ENCODE results near the gene ATF6B.
"Not testable (repeated sequence)": the region's sequence is repeated elsewhere in the genome, so short reads cannot be mapped to it uniquely, and the experiment has no call there.

Gene ATF6B

DNA sequence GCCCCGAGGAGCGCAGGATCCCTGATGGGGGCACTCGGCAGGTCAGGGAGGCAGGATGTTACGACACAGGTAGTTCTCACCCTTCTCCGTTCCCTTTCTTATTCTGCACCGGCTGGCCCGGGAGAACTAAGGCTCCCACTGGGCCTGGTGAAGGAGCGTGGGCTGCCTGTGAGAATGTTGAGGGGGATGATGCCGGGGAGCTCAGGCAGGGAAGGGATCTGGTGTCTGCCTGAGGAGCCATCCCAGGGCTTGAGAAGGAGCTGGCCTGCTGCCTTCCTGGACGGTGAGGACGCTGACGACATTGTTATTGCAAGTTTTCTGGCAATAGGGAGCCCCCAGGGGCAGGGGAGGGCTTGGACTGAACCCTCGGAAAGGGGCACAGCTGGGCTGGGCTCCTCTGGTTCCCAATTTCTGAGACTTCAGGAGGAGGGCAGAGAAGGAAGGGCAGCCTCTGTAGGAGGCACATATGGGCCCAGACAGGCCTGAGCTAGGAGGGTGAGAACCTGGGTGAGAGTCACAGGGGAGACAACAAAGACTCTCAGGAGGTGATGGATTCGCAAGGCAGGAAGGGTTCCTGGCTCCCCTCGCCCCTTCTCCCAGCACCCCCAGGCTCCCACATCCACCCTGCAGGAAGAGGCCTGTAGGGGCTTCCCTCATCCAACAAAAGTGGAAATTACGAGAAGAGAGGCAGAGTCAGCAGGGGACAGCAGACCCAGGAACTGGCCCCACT lies 57.1 kb downstream of the ATF6B start:
- no peak for TF ChIP-seq EZH2phosphoT487 (IDR thresholded peaks at IDR 0.05; ENCODE audit: low read depth)
- TF ChIP-seq, protein P1, sequence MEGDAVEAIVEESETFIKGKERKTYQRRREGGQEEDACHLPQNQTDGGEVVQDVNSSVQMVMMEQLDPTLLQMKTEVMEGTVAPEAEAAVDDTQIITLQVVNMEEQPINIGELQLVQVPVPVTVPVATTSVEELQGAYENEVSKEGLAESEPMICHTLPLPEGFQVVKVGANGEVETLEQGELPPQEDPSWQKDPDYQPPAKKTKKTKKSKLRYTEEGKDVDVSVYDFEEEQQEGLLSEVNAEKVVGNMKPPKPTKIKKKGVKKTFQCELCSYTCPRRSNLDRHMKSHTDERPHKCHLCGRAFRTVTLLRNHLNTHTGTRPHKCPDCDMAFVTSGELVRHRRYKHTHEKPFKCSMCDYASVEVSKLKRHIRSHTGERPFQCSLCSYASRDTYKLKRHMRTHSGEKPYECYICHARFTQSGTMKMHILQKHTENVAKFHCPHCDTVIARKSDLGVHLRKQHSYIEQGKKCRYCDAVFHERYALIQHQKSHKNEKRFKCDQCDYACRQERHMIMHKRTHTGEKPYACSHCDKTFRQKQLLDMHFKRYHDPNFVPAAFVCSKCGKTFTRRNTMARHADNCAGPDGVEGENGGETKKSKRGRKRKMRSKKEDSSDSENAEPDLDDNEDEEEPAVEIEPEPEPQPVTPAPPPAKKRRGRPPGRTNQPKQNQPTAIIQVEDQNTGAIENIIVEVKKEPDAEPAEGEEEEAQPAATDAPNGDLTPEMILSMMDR (IDR thresholded peaks at IDR 0.05; ENCODE audit: low read depth, low read length), result no peak
- no peaks in the 10 kb centered on the region for H3K4me1 ChIP-seq (ENCODE audit: low read length)
- no peaks in the 10 kb centered on the region for H3K36me3 ChIP-seq (replicated peaks; ENCODE audit: low read depth, low read length)
- no peaks in the 10 kb centered on the region for H4K20me1 ChIP-seq (ENCODE audit: insufficient read depth, low read length)
- no peak overlapping the region for H2AFZ ChIP-seq (ENCODE audit: low read depth, low read length)
- H3K4me2 ChIP-seq (ENCODE audit: low read length), result no peak overlapping the region
- no peaks in the 10 kb centered on the region for H3K79me2 ChIP-seq (ENCODE audit: low read length)
- H3K9ac ChIP-seq (ENCODE audit: low read length), result no peak overlapping the region
- no peak overlapping the region for H3K27ac ChIP-seq (ENCODE audit: low read length)
- H3K27me3 ChIP-seq (ENCODE audit: low read depth, low read length), result peaks cover 3% of the 10 kb centered on the region; the same call in 1 of the 2 replicates
- no peak overlapping the region for H3K4me3 ChIP-seq (ENCODE audit: low read length)
- H3K9me3 ChIP-seq (ENCODE audit: insufficient read depth, low read length), result no peaks in the 10 kb centered on the region

DNA sequence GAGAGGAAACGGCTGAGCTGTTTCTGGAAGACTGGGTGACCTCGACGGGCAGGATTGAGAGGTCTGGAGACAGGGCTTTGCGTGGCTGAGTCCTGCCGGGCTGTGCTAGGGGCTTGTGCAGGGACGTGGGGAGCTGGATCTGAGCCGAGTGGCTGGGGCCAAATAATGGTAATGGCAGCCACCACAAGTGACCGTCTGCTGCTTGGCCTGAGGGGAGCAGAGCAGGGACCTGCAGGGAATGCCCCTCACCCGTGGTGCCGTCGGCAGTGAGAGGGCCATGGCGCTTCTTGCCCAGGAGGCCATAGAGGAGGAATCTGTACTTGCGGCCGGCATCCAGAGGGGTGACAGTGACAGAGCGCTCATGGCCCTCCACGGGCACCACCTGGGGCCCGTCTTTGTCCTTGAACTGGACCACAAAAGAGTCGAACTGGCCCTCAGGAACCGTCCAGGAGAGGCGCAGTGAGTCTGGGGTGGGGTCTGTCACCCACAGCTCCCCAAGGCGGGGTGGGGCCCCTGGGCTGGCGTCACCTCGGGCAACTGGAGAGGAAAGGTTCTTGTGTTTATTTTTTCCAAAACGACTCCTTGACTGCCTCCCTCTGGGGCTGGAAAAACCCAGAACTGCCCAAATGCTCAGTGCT lies 58.0 kb downstream of the ATF6B start:
- Histone ChIP-seq H4K20me1 (ENCODE audit: insufficient read depth, low read length) (no peaks in the 10 kb centered on the region), H3K9me3 (ENCODE audit: insufficient read depth, low read length) (no peaks in the 10 kb centered on the region), H3K9ac (ENCODE audit: low read length) (no peak overlapping the region), H3K4me1 (ENCODE audit: low read length) (no peaks in the 10 kb centered on the region), H3K36me3 (replicated peaks; ENCODE audit: low read depth, low read length) (no peaks in the 10 kb centered on the region), H3K79me2 (ENCODE audit: low read length) (no peaks in the 10 kb centered on the region), H3K27me3 (ENCODE audit: low read depth, low read length) (no peaks in the 10 kb centered on the region), H2AFZ (ENCODE audit: low read depth, low read length) (no peak overlapping the region), H3K4me2 (ENCODE audit: low read length) (no peak overlapping the region), H3K4me3 (ENCODE audit: low read length) (no peak overlapping the region), H3K27ac (ENCODE audit: low read length) (no peak overlapping the region)
- TF ChIP-seq, protein P1 (IDR thresholded peaks at IDR 0.05; ENCODE audit: low read depth, low read length), result no peak
- TF ChIP-seq EZH2phosphoT487 (IDR thresholded peaks at IDR 0.05; ENCODE audit: low read depth), result no peak

DNA sequence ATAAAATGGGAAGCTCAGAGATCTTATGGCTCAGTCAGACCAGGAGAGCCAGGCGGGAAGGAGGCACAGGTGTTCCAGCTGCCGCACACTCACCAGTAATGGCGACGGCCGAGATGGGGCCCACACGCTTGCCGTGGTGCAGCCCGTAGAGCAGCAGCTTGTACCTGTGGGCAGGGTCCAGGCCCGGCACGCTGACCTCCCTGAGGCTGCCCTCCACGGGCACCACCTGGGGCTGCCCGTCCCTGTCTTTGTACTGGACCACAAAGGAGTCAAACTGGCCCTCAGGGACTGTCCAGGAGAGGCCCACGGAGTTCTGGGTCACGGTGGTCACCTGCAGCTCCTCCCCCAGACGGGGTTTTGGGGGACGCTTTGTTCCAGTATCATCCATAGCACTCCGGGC lies 58.6 kb downstream of the ATF6B start:
- TF ChIP-seq, protein P1 (IDR thresholded peaks at IDR 0.05; ENCODE audit: low read depth, low read length), result no peak
- TF ChIP-seq EZH2phosphoT487 (IDR thresholded peaks at IDR 0.05; ENCODE audit: low read depth), result no peak
- no peak overlapping the region for H2AFZ ChIP-seq (ENCODE audit: low read depth, low read length)
- no peak overlapping the region for H3K9ac ChIP-seq (ENCODE audit: low read length)
- no peaks in the 10 kb centered on the region for H3K9me3 ChIP-seq (ENCODE audit: insufficient read depth, low read length)
- H3K4me1 ChIP-seq (ENCODE audit: low read length), result no peaks in the 10 kb centered on the region
- H3K79me2 ChIP-seq (ENCODE audit: low read length), result no peaks in the 10 kb centered on the region
- no peak overlapping the region for H3K4me3 ChIP-seq (ENCODE audit: low read length)
- no peaks in the 10 kb centered on the region for H3K27me3 ChIP-seq (ENCODE audit: low read depth, low read length)
- no peak overlapping the region for H3K27ac ChIP-seq (ENCODE audit: low read length)
- H3K36me3 ChIP-seq (replicated peaks; ENCODE audit: low read depth, low read length), result no peaks in the 10 kb centered on the region
- H3K4me2 ChIP-seq (ENCODE audit: low read length), result no peak overlapping the region
- no peaks in the 10 kb centered on the region for H4K20me1 ChIP-seq (ENCODE audit: insufficient read depth, low read length)

DNA sequence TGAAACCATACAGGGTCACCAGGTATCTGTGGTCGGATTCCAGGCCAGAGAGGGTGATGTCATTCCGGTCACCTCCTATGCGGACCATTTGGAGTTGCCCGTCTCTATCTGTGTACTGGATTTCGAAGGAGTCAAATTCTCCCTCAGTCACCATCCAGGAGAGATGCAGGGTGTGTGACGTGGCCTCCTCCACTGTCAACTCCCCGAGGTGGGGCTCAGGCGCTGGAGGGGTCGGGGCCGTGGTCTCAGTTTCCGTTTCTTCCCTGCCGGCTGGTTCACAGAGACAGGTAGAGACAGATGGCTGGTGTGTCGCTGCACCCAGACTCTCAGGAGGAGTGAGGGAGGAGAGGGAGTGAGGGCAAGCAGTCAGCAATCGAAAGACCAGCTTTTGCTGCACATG lies 59.2 kb downstream of the ATF6B start:
- H3K79me2 ChIP-seq (ENCODE audit: low read length), result no peaks in the 10 kb centered on the region
- no peak overlapping the region for H3K9ac ChIP-seq (ENCODE audit: low read length)
- H3K4me3 ChIP-seq (ENCODE audit: low read length), result no peak overlapping the region
- no peaks in the 10 kb centered on the region for H3K36me3 ChIP-seq (replicated peaks; ENCODE audit: low read depth, low read length)
- H3K4me2 ChIP-seq (ENCODE audit: low read length), result no peak overlapping the region
- H3K27ac ChIP-seq (ENCODE audit: low read length), result no peak overlapping the region
- H3K9me3 ChIP-seq (ENCODE audit: insufficient read depth, low read length), result no peaks in the 10 kb centered on the region
- no peak for TF ChIP-seq EZH2phosphoT487 (IDR thresholded peaks at IDR 0.05; ENCODE audit: low read depth)
- TF ChIP-seq, protein P1 (IDR thresholded peaks at IDR 0.05; ENCODE audit: low read depth, low read length), result no peak
- H2AFZ ChIP-seq (ENCODE audit: low read depth, low read length), result no peak overlapping the region
- no peaks in the 10 kb centered on the region for H3K27me3 ChIP-seq (ENCODE audit: low read depth, low read length)
- H3K4me1 ChIP-seq (ENCODE audit: low read length), result no peaks in the 10 kb centered on the region
- no peaks in the 10 kb centered on the region for H4K20me1 ChIP-seq (ENCODE audit: insufficient read depth, low read length)

DNA sequence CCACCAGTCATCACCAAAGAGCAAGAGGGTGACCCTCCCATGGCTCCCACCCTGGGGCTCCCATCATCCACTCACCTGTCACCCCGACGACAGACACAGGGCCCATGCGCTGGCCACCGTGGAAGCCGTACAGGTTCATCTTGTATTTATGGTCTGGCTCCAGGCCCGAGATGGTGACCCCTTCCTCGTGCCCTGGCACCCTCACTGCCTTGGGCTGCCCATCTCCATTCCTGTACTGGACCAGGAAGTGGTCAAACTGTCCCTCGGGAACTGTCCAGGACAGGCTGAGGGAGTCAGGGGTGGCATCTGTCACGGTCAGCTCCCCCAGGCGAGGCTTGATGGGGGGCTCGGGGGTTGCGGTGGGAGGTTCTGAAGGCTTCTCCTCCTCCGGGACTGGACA lies 59.7 kb downstream of the ATF6B start:
- H4K20me1 ChIP-seq (ENCODE audit: insufficient read depth, low read length); H3K4me2 ChIP-seq (ENCODE audit: low read length); H3K27me3 ChIP-seq (ENCODE audit: low read depth, low read length); H3K27ac ChIP-seq (ENCODE audit: low read length); H3K79me2 ChIP-seq (ENCODE audit: low read length); H3K9ac ChIP-seq (ENCODE audit: low read length); H3K4me1 ChIP-seq (ENCODE audit: low read length); H3K36me3 ChIP-seq (replicated peaks; ENCODE audit: low read depth, low read length); H2AFZ ChIP-seq (ENCODE audit: low read depth, low read length); H3K4me3 ChIP-seq (ENCODE audit: low read length); H3K9me3 ChIP-seq (ENCODE audit: insufficient read depth, low read length): not testable (repeated sequence)

DNA sequence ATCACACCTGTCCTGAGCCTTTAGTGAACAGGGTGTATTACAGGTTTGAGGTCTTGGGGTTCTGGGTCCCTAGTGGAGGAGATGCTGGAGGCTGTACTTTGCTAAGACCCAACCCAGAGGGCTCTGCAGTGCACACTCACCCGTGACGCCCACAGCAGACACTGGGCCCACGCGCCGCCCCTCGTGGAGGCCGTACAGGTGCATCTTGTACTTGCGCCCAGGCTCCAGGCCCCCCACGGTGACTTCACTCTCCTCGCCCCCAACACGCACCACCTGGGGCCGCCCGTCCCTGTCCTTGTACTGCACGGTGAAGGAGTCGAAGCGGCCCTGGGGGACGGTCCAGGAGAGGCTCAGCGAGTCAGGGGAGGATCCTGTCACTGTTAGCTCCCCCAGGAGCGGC lies 60.5 kb downstream of the ATF6B start:
- not testable (repeated sequence) for H3K4me3 ChIP-seq (ENCODE audit: low read length); H3K79me2 ChIP-seq (ENCODE audit: low read length); H3K36me3 ChIP-seq (replicated peaks; ENCODE audit: low read depth, low read length); H3K9ac ChIP-seq (ENCODE audit: low read length); H3K9me3 ChIP-seq (ENCODE audit: insufficient read depth, low read length); H3K27me3 ChIP-seq (ENCODE audit: low read depth, low read length); H2AFZ ChIP-seq (ENCODE audit: low read depth, low read length); H3K4me2 ChIP-seq (ENCODE audit: low read length); H3K4me1 ChIP-seq (ENCODE audit: low read length); H4K20me1 ChIP-seq (ENCODE audit: insufficient read depth, low read length); H3K27ac ChIP-seq (ENCODE audit: low read length)
